ENCODE data around the gene FOSL1. TPM values are rescaled to one million over a fixed set of nuclear protein-coding genes. Genes with fewer than 3 reads are reported as not detected.

FOSL1 gene
- total RNA-seq, 1 experiment from 2014 or later: 20.5 TPM

DNA sequence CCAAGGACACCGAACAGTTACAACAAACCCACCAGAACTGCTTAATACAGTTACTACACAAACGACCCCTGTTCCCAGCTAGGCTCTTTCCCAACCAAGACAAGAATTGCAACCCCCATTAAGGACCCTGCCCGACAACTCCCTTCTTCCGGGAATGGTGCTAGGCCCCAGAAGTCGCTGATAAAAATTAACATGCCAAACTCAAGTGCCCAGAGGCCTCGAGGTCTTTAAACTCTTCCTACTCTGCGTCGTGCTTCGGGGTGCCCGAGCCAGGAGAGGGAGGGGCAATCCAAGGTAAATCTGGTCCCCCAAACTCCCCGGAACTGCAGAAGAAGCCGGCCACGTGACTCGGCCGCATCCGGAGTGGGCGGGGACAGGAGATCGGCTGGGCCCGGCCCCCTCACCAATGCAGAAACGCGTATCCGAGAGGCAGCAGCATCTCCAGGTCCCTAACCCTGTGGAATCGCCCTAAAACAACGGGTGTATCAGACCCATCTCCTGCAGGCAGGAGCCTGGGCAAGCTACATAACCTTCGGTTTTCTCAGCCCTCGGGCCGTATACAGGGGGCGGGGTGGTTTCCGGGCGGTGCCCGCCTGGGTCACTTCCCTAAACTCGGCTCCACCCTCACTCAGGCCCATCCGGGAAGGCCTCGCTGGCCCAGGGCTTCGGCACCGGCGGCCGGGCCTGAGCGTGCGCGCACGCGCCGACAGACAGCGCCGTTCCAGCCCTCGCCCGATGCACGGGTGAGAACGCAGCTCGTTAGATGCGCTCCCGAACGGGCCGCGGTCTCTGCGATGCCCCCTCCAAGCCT, 43.3 kb downstream of the FOSL1 start (continued):
- TF ChIP-seq, protein P1, sequence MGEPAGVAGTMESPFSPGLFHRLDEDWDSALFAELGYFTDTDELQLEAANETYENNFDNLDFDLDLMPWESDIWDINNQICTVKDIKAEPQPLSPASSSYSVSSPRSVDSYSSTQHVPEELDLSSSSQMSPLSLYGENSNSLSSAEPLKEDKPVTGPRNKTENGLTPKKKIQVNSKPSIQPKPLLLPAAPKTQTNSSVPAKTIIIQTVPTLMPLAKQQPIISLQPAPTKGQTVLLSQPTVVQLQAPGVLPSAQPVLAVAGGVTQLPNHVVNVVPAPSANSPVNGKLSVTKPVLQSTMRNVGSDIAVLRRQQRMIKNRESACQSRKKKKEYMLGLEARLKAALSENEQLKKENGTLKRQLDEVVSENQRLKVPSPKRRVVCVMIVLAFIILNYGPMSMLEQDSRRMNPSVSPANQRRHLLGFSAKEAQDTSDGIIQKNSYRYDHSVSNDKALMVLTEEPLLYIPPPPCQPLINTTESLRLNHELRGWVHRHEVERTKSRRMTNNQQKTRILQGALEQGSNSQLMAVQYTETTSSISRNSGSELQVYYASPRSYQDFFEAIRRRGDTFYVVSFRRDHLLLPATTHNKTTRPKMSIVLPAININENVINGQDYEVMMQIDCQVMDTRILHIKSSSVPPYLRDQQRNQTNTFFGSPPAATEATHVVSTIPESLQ (CRISPR knock-in tag; IDR thresholded peaks at IDR 0.05): no peak; the same call in 1 of the 2 replicates
- TF ChIP-seq SMAD4 (CRISPR knock-in tag; IDR thresholded peaks at IDR 0.05): no peak
- no peak for TF ChIP-seq ZNF416 (CRISPR knock-in tag; IDR thresholded peaks at IDR 0.05)
- no peak for TF ChIP-seq GRHL2 (CRISPR knock-in tag; IDR thresholded peaks at IDR 0.05; ENCODE audit: insufficient replicate concordance, severe bottlenecking)
- TF ChIP-seq, protein P2, sequence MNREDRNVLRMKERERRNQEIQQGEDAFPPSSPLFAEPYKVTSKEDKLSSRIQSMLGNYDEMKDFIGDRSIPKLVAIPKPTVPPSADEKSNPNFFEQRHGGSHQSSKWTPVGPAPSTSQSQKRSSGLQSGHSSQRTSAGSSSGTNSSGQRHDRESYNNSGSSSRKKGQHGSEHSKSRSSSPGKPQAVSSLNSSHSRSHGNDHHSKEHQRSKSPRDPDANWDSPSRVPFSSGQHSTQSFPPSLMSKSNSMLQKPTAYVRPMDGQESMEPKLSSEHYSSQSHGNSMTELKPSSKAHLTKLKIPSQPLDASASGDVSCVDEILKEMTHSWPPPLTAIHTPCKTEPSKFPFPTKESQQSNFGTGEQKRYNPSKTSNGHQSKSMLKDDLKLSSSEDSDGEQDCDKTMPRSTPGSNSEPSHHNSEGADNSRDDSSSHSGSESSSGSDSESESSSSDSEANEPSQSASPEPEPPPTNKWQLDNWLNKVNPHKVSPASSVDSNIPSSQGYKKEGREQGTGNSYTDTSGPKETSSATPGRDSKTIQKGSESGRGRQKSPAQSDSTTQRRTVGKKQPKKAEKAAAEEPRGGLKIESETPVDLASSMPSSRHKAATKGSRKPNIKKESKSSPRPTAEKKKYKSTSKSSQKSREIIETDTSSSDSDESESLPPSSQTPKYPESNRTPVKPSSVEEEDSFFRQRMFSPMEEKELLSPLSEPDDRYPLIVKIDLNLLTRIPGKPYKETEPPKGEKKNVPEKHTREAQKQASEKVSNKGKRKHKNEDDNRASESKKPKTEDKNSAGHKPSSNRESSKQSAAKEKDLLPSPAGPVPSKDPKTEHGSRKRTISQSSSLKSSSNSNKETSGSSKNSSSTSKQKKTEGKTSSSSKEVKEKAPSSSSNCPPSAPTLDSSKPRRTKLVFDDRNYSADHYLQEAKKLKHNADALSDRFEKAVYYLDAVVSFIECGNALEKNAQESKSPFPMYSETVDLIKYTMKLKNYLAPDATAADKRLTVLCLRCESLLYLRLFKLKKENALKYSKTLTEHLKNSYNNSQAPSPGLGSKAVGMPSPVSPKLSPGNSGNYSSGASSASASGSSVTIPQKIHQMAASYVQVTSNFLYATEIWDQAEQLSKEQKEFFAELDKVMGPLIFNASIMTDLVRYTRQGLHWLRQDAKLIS (CRISPR knock-in tag; IDR thresholded peaks at IDR 0.05; ENCODE audit: borderline replicate concordance): no peak
- no peak for TF ChIP-seq CBFB (CRISPR knock-in tag; IDR thresholded peaks at IDR 0.05; ENCODE audit: low read depth)
- TF ChIP-seq ZBTB21 (CRISPR knock-in tag; IDR thresholded peaks at IDR 0.05; ENCODE audit: borderline replicate concordance): no peak
- TF ChIP-seq, protein P3, sequence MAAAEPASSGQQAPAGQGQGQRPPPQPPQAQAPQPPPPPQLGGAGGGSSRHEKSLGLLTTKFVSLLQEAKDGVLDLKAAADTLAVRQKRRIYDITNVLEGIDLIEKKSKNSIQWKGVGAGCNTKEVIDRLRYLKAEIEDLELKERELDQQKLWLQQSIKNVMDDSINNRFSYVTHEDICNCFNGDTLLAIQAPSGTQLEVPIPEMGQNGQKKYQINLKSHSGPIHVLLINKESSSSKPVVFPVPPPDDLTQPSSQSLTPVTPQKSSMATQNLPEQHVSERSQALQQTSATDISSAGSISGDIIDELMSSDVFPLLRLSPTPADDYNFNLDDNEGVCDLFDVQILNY (CRISPR knock-in tag; IDR thresholded peaks at IDR 0.05): no peak
- TF ChIP-seq ZNF423 (CRISPR knock-in tag; IDR thresholded peaks at IDR 0.05): no peak
- TF ChIP-seq, protein P4, sequence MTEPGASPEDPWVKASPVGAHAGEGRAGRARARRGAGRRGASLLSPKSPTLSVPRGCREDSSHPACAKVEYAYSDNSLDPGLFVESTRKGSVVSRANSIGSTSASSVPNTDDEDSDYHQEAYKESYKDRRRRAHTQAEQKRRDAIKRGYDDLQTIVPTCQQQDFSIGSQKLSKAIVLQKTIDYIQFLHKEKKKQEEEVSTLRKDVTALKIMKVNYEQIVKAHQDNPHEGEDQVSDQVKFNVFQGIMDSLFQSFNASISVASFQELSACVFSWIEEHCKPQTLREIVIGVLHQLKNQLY (CRISPR knock-in tag; IDR thresholded peaks at IDR 0.05): no peak
- TF ChIP-seq, protein P5, sequence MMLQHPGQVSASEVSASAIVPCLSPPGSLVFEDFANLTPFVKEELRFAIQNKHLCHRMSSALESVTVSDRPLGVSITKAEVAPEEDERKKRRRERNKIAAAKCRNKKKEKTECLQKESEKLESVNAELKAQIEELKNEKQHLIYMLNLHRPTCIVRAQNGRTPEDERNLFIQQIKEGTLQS (CRISPR knock-in tag; conservative IDR thresholded peaks at IDR 0.05): no peak
- TF ChIP-seq NFATC4 (CRISPR knock-in tag; IDR thresholded peaks at IDR 0.05): 0 out of 2 replicates have a peak, but pooled peaks have one; percentile 2
- TF ChIP-seq, protein P6, sequence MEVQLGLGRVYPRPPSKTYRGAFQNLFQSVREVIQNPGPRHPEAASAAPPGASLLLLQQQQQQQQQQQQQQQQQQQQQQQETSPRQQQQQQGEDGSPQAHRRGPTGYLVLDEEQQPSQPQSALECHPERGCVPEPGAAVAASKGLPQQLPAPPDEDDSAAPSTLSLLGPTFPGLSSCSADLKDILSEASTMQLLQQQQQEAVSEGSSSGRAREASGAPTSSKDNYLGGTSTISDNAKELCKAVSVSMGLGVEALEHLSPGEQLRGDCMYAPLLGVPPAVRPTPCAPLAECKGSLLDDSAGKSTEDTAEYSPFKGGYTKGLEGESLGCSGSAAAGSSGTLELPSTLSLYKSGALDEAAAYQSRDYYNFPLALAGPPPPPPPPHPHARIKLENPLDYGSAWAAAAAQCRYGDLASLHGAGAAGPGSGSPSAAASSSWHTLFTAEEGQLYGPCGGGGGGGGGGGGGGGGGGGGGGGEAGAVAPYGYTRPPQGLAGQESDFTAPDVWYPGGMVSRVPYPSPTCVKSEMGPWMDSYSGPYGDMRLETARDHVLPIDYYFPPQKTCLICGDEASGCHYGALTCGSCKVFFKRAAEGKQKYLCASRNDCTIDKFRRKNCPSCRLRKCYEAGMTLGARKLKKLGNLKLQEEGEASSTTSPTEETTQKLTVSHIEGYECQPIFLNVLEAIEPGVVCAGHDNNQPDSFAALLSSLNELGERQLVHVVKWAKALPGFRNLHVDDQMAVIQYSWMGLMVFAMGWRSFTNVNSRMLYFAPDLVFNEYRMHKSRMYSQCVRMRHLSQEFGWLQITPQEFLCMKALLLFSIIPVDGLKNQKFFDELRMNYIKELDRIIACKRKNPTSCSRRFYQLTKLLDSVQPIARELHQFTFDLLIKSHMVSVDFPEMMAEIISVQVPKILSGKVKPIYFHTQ (CRISPR knock-in tag; IDR thresholded peaks at IDR 0.05): no peak
- TF ChIP-seq, protein P7, sequence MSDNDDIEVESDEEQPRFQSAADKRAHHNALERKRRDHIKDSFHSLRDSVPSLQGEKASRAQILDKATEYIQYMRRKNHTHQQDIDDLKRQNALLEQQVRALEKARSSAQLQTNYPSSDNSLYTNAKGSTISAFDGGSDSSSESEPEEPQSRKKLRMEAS (CRISPR knock-in tag; IDR thresholded peaks at IDR 0.05): peak; percentile 55; the same call in 1 of the 2 replicates
- TF ChIP-seq TEAD4 (CRISPR knock-in tag; IDR thresholded peaks at IDR 0.05): no peak
- no peak for TF ChIP-seq ETV6 (CRISPR knock-in tag; IDR thresholded peaks at IDR 0.05)
- TF ChIP-seq, protein P8, sequence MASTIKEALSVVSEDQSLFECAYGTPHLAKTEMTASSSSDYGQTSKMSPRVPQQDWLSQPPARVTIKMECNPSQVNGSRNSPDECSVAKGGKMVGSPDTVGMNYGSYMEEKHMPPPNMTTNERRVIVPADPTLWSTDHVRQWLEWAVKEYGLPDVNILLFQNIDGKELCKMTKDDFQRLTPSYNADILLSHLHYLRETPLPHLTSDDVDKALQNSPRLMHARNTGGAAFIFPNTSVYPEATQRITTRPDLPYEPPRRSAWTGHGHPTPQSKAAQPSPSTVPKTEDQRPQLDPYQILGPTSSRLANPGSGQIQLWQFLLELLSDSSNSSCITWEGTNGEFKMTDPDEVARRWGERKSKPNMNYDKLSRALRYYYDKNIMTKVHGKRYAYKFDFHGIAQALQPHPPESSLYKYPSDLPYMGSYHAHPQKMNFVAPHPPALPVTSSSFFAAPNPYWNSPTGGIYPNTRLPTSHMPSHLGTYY (CRISPR knock-in tag; IDR thresholded peaks at IDR 0.05): no peak
- TF ChIP-seq, protein P9, sequence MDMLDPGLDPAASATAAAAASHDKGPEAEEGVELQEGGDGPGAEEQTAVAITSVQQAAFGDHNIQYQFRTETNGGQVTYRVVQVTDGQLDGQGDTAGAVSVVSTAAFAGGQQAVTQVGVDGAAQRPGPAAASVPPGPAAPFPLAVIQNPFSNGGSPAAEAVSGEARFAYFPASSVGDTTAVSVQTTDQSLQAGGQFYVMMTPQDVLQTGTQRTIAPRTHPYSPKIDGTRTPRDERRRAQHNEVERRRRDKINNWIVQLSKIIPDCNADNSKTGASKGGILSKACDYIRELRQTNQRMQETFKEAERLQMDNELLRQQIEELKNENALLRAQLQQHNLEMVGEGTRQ (CRISPR knock-in tag; IDR thresholded peaks at IDR 0.05): peak; percentile 95
- TF ChIP-seq FOXK1 (CRISPR knock-in tag; IDR thresholded peaks at IDR 0.05): peak; percentile 67
- TF ChIP-seq, protein P10, sequence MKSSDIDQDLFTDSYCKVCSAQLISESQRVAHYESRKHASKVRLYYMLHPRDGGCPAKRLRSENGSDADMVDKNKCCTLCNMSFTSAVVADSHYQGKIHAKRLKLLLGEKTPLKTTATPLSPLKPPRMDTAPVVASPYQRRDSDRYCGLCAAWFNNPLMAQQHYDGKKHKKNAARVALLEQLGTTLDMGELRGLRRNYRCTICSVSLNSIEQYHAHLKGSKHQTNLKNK (CRISPR knock-in tag; IDR thresholded peaks at IDR 0.05): no peak
- TF ChIP-seq JUN (CRISPR knock-in tag; IDR thresholded peaks at IDR 0.05): no peak
- TF ChIP-seq, protein P11, sequence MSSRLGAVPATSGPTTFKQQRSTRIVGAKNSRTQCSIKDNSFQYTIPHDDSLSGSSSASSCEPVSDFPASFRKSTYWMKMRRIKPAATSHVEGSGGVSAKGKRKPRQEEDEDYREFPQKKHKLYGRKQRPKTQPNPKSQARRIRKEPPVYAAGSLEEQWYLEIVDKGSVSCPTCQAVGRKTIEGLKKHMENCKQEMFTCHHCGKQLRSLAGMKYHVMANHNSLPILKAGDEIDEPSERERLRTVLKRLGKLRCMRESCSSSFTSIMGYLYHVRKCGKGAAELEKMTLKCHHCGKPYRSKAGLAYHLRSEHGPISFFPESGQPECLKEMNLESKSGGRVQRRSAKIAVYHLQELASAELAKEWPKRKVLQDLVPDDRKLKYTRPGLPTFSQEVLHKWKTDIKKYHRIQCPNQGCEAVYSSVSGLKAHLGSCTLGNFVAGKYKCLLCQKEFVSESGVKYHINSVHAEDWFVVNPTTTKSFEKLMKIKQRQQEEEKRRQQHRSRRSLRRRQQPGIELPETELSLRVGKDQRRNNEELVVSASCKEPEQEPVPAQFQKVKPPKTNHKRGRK (CRISPR knock-in tag; IDR thresholded peaks at IDR 0.05; ENCODE audit: borderline replicate concordance): no peak
